Panc1 (cell line): ENCODE results near the gene COL1A1. TPM values are rescaled to one million over a fixed set of nuclear protein-coding genes. Genes with fewer than 3 reads are reported as not detected.

Source experiments
- ATAC-seq: fragments of 200-7000 bp; cut with Tn5 transposase; 2 replicates; pipeline ENCODE4 v1.9.1; 2020; ENCODE audit warnings: mild to moderate bottlenecking, moderate library complexity
- BruUV-seq: library from RNA; stranded (reverse); fragments of 400-500 nt; replicated peaks from 2 replicates; lab custom pipeline; 2021; lab: Mats Ljungman, UMichigan
- CTCF ChIA-PET: fragments of 300-600 bp; sonication (Branson Sonifier 250); formaldehyde crosslinking; loops from one replicate; lab custom pipeline; 2022; ENCODE audit warnings: antibody characterized with exemption; lab: Charles Lee
- POLR2A ChIA-PET: fragments of 300-600 bp; sonication (Branson Sonifier 250); formaldehyde crosslinking; loops from one replicate; lab custom pipeline; 2022; ENCODE audit warnings: antibody characterized with exemption; lab: Charles Lee
- DNase-seq: peaks from one replicate; pipeline ENCODE4 v3.0.0-alpha.2; 2010; ENCODE audit warnings: low read depth, low spot score
- H3K27ac ChIP-seq: 2 replicates; pipeline ENCODE4 v1.5.1; 2011; ENCODE audit warnings: mild to moderate bottlenecking, low read length, inconsistent platforms
- H3K27me3 ChIP-seq: fragments of 200-500 bp; sonication (Bioruptor generic); 2 replicates; pipeline ENCODE4 v1.6.0; 2014; ENCODE audit warnings: low read length, inconsistent platforms; ENCODE audit not compliant: control insufficient read depth, insufficient read depth
- H3K36me3 ChIP-seq: fragments of 200-500 bp; sonication (Bioruptor generic); 2 replicates; pipeline ENCODE4 v1.5.1; 2014; ENCODE audit warnings: inconsistent platforms, mild to moderate bottlenecking, low read length, moderate library complexity; ENCODE audit not compliant: control insufficient read depth, insufficient read depth
- H3K4me1 ChIP-seq: 2 replicates; pipeline ENCODE4 v1.5.1; 2011; ENCODE audit warnings: inconsistent platforms, mild to moderate bottlenecking, low read length, moderate library complexity; ENCODE audit not compliant: control insufficient read depth, insufficient read depth
- H3K4me3 ChIP-seq, 2 experiments: 2 replicates each; pipeline ENCODE4 v1.5.1; 2011 to 2012; ENCODE audit warnings: low read depth in 2 of 2, low read length in 2 of 2, mild to moderate bottlenecking in 2 of 2, inconsistent platforms in 1 of 2, moderate library complexity in 1 of 2
- H3K9me3 ChIP-seq: fragments of 200-500 bp; sonication (Bioruptor generic); 2 replicates; pipeline ENCODE4 v1.5.1; 2014; ENCODE audit warnings: low read depth, mild to moderate bottlenecking, inconsistent platforms, low read length, moderate library complexity; ENCODE audit not compliant: control insufficient read depth, insufficient read depth
- POLR2AphosphoS5 ChIP-seq: IDR thresholded peaks from 2 replicates; pipeline ENCODE4 v1.6.1; 2012; ENCODE audit warnings: mild to moderate bottlenecking, low read depth, low read length, moderate library complexity
- REST ChIP-seq, 2 experiments: IDR thresholded peaks; 2 replicates each; pipeline ENCODE4 v1.6.1; 2011 to 2012; ENCODE audit warnings: low read depth in 2 of 2, control low read depth in 1 of 2, low read length in 1 of 2, mild to moderate bottlenecking in 1 of 2, moderate library complexity in 1 of 2; ENCODE audit not compliant: insufficient read depth in 1 of 2
- SIN3A ChIP-seq: IDR thresholded peaks from 2 replicates; pipeline ENCODE4 v1.6.1; 2012; ENCODE audit warnings: low read depth, mild to moderate bottlenecking, low read length, moderate library complexity, borderline replicate concordance; ENCODE audit not compliant: insufficient read depth
- TCF7L2 ChIP-seq: IDR thresholded peaks from 2 replicates; pipeline ENCODE4 v1.6.1; 2011; ENCODE audit warnings: mild to moderate bottlenecking, low read depth, low read length, inconsistent platforms
- in situ Hi-C: cut with HindIII; loops from 2 replicates; pipeline ENCODE4 v1.10.0; 2016; ENCODE audit warnings: low sequenced_read_pairs, low pct_unique_long_range_greater_than_20kb
- intact Hi-C: fragments of 100-400 bp; cut with micrococcal nuclease; formaldehyde crosslinking; loops from one replicate; pipeline ENCODE4 v1.10.0; 2022; ENCODE audit not compliant: unreplicated experiment
- total RNA-seq: library from RNA; stranded (reverse); gene quantifications from one replicate; pipeline ENCODE4 v1.2.1, GENCODE V29; 2021; ENCODE audit not compliant: unreplicated experiment
- TF ChIP-seq, protein P1 (sequence below): fragments of 450-650 bp; IDR thresholded peaks from 2 replicates; pipeline ENCODE4 v1.5.1; 2017; ENCODE audit warnings: mild to moderate bottlenecking

The COL1A1 gene
- total RNA-seq, 1 experiment from 2014 or later = 52.7 TPM

DNA sequence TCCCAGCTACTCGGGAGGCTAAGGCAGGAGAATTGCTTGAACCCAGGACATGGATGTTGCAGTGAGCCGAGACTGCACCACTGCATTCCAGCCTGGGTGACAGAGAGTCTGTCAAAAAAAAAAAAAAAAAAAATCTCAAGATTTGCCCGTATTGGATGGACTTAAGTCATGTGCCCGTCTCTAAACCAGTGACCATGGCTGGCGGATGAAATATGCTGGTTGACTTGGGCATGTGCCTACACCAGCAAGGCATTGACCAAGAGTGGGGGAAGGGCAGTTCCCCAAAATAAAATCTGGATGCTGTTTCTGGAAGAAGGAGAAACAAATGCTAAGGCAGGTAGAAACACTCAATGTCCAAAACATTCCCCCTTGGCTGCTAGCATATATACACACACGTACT is 21.5 kb upstream of the COL1A1 start:
- Histone ChIP-seq H3K9me3 (no peaks in the 10 kb centered on the region), H3K27ac (no peak overlapping the region), H3K4me3 (no peak overlapping the region), H3K27me3 (no peaks in the 10 kb centered on the region), H3K36me3 (no peaks in the 10 kb centered on the region), H3K4me1 (peaks cover 9% of the 10 kb centered on the region; the same call in 1 of the 2 replicates)
- intact Hi-C loops = no loop called here
- ATAC-seq (no peak), DNase-seq (no peak)
- BruUV-seq = no TSS peak
- TF ChIP-seq, protein P1, sequence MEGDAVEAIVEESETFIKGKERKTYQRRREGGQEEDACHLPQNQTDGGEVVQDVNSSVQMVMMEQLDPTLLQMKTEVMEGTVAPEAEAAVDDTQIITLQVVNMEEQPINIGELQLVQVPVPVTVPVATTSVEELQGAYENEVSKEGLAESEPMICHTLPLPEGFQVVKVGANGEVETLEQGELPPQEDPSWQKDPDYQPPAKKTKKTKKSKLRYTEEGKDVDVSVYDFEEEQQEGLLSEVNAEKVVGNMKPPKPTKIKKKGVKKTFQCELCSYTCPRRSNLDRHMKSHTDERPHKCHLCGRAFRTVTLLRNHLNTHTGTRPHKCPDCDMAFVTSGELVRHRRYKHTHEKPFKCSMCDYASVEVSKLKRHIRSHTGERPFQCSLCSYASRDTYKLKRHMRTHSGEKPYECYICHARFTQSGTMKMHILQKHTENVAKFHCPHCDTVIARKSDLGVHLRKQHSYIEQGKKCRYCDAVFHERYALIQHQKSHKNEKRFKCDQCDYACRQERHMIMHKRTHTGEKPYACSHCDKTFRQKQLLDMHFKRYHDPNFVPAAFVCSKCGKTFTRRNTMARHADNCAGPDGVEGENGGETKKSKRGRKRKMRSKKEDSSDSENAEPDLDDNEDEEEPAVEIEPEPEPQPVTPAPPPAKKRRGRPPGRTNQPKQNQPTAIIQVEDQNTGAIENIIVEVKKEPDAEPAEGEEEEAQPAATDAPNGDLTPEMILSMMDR = no peak
- TF ChIP-seq SIN3A (no peak), POLR2AphosphoS5 (no peak), TCF7L2 (no peak), REST (IDR thresholded peaks at IDR 0.05; ENCODE audit: insufficient read depth in 1 of 2, low read depth in 2 of 2, low read length in 1 of 2) (no peak)
- in situ Hi-C loops = no loop called here
- ChIA-PET POLR2A (no interaction called here), CTCF (interaction anchor here (0.5 to 1.1 kb wide), 2 partner anchors 9 to 21 kb away, joined by 4 to 15 read pairs; no protein-coding TSS in a partner anchor)

GRCh38 chr17:50221864-50222545 is 20.6 kb upstream of the COL1A1 start:
- no peaks in the 10 kb centered on the region for H3K27me3 ChIP-seq
- no peak for DNase-seq
- in situ Hi-C loops (no loop called here), intact Hi-C loops (no loop called here)
- ChIA-PET POLR2A (no interaction called here), CTCF (interaction anchor here (0.7 to 1.1 kb wide), 3 partner anchors 8 to 22 kb away, joined by 3 to 15 read pairs (median 8); partner anchors contain the start of gene COL1A1)
- ATAC-seq = no peak
- no peaks in the 10 kb centered on the region for H3K9me3 ChIP-seq
- no peak overlapping the region for H3K27ac ChIP-seq
- BruUV-seq = no TSS peak
- no peak overlapping the region for H3K4me3 ChIP-seq
- TF ChIP-seq TCF7L2 = no peak
- TF ChIP-seq, protein P1 = no peak
- TF ChIP-seq POLR2AphosphoS5 = no peak
- TF ChIP-seq REST (IDR thresholded peaks at IDR 0.05; ENCODE audit: insufficient read depth in 1 of 2, low read depth in 2 of 2, low read length in 1 of 2) = no peak
- no peak for TF ChIP-seq SIN3A
- H3K4me1 ChIP-seq = peaks cover 9% of the 10 kb centered on the region; the same call in 1 of the 2 replicates
- no peaks in the 10 kb centered on the region for H3K36me3 ChIP-seq
